Upper lobe of right lung (tissue), 1 donor: Measurements from ENCODE around the gene IDH3G. TPM values are rescaled to one million over a fixed set of nuclear protein-coding genes. Genes with fewer than 3 reads are reported as not detected.
A peak's percentile ranks its signal among the peaks of the same experiment; 100 is the strongest.

Experiments used
- ATAC-seq: fragments of 200-7000 bp; cut with Tn5 transposase; one replicate; pipeline ENCODE4 v1.9.1; 2020; ENCODE audit warnings: mild to moderate bottlenecking, moderate library complexity
- DNase-seq: peaks from one replicate; pipeline ENCODE4 v3.0.0-alpha.2; 2020
- H3K27ac ChIP-seq: fragments of 200-600 bp; one replicate; pipeline ENCODE4 v1.8.0; 2022
- H3K27me3 ChIP-seq: fragments of 200-600 bp; one replicate; pipeline ENCODE4 v1.8.0; 2022; ENCODE audit warnings: mild to moderate bottlenecking
- H3K36me3 ChIP-seq: fragments of 200-600 bp; one replicate; pipeline ENCODE4 v1.8.0; 2022
- H3K4me1 ChIP-seq: fragments of 200-600 bp; one replicate; pipeline ENCODE4 v1.8.0; 2022
- H3K4me3 ChIP-seq: fragments of 200-600 bp; one replicate; pipeline ENCODE4 v1.8.0; 2022; ENCODE audit warnings: mild to moderate bottlenecking
- H3K9me3 ChIP-seq: fragments of 200-600 bp; one replicate; pipeline ENCODE4 v1.8.0; 2022
- CTCF ChIP-seq: fragments of 200-600 bp; IDR thresholded peaks from one replicate; pipeline ENCODE4 v1.8.0; 2022; ENCODE audit warnings: antibody characterized with exemption
- intact Hi-C: fragments of 100-400 bp; cut with DNase I; formaldehyde crosslinking; loops from one replicate; pipeline ENCODE4 v1.11.0; 2022
- total RNA-seq: library from RNA; stranded (reverse); fragmentation: NEBNext Ultra II Directional; extraction: Animal tissue kit (Norgen Biotek cat#: 25700); gene quantifications from one replicate; pipeline ENCODE4 v1.2.1, GENCODE V29; 2021
- donor health status: DM: no; HTN: yes; CAD: no; lungs with severe emphysema.

Gene IDH3G
- total RNA-seq, 1 donor from 2014 or later: 42.7 TPM

GRCh38 chrX:153765138-153766079, 28.8 kb downstream of the IDH3G start:
- intact Hi-C loops: loop anchor here (10.0 kb wide), 1 partner anchor 189 kb away; no protein-coding TSS in a partner anchor
- TF ChIP-seq CTCF: no peak
- peak; percentile 35 for ATAC-seq
- Histone ChIP-seq H3K36me3 (no peaks in the 10 kb centered on the region), H3K4me3 (no peak overlapping the region), H3K27ac (peak overlapping the region; percentile 42), H3K27me3 (no peaks in the 10 kb centered on the region), H3K9me3 (no peaks in the 10 kb centered on the region), H3K4me1 (peaks cover 3% of the 10 kb centered on the region)
- peak; percentile 46 for DNase-seq

GRCh38 chrX:153764786-153765137, 29.4 kb downstream of the IDH3G start:
- Histone ChIP-seq H3K27ac (peak overlapping the region; percentile 42), H3K9me3 (no peaks in the 10 kb centered on the region), H3K4me1 (peaks cover 3% of the 10 kb centered on the region), H3K27me3 (no peaks in the 10 kb centered on the region), H3K4me3 (no peak overlapping the region), H3K36me3 (no peaks in the 10 kb centered on the region)
- no peak for TF ChIP-seq CTCF
- intact Hi-C loops: loop anchor here (10.0 kb wide), 1 partner anchor 190 kb away; no protein-coding TSS in a partner anchor
- ATAC-seq (no peak), DNase-seq (no peak)

GRCh38 chrX:153763989-153764755, 30.0 kb downstream of the IDH3G start, which contains the start of gene PLXNB3:
PLXNB3 (plus strand) TSS chrX:153764249; CDS start chrX:153765536, 1,287 bp downstream.
- DNase-seq (peak; percentile 89), ATAC-seq (peak; percentile 95)
- no peak within 1 kb of the TSS for H3K4me3 ChIP-seq
- no peaks in the 10 kb centered on the region for H3K36me3 ChIP-seq
- H3K27me3 ChIP-seq: no peaks in the 10 kb centered on the region
- H3K27ac ChIP-seq: peak within 1 kb of the TSS; percentile 42
- intact Hi-C loops: loop anchor here (10.0 kb wide), 1 partner anchor 191 kb away; no protein-coding TSS in a partner anchor
- no peaks in the 10 kb centered on the region for H3K9me3 ChIP-seq
- peaks cover 3% of the 10 kb centered on the region for H3K4me1 ChIP-seq
- peak; percentile 77 for TF ChIP-seq CTCF

- Histone ChIP-seq H3K27me3 (no peaks in the 10 kb centered on the region), H3K27ac (no peak overlapping the region), H3K4me3 (no peak overlapping the region), H3K4me1 (peaks cover 3% of the 10 kb centered on the region), H3K9me3 (no peaks in the 10 kb centered on the region), H3K36me3 (no peaks in the 10 kb centered on the region)
- DNase-seq (peak; percentile 38), ATAC-seq (no peak)
- no peak for TF ChIP-seq CTCF
- intact Hi-C loops: loop anchor here (10.0 kb wide), 1 partner anchor 191 kb away; no protein-coding TSS in a partner anchor
These were observed 30.8 kb downstream of the IDH3G start for GRCh38 chrX:153763298-153763932.

GRCh38 chrX:153762626-153763173, 31.5 kb downstream of the IDH3G start:
- Histone ChIP-seq H3K36me3 (no peaks in the 10 kb centered on the region), H3K27me3 (no peaks in the 10 kb centered on the region), H3K27ac (no peak overlapping the region), H3K4me1 (peaks cover 3% of the 10 kb centered on the region), H3K4me3 (no peak overlapping the region), H3K9me3 (no peaks in the 10 kb centered on the region)
- intact Hi-C loops: loop anchor here (10.0 kb wide), 1 partner anchor 192 kb away; no protein-coding TSS in a partner anchor
- TF ChIP-seq CTCF: no peak
- ATAC-seq: no peak
- DNase-seq: no peak
